SJSA1 (cell line): Measurements from ENCODE around the gene APOL1. TPM values are rescaled to one million over a fixed set of nuclear protein-coding genes. Genes with fewer than 3 reads are reported as not detected.

ENCODE experiments used
- DNase-seq, 2 experiments: peaks; one replicate each; pipeline ENCODE4 v3.0.0-alpha.2; 2015 to 2020; ENCODE audit warnings: low spot score in 2 of 2, low read depth in 1 of 2
- H3K27ac ChIP-seq: fragments of 250-450 bp; sonication (Bioruptor Pico); 2 replicates; pipeline ENCODE4 v1.5.1; 2020; ENCODE audit warnings: mild to moderate bottlenecking, moderate library complexity
- H3K27me3 ChIP-seq: fragments of 250-450 bp; sonication (Bioruptor Pico); replicated peaks from 2 replicates; pipeline ENCODE4 v1.5.1; 2020; ENCODE audit warnings: mild to moderate bottlenecking, moderate library complexity
- H3K36me3 ChIP-seq: fragments of 250-450 bp; sonication (Bioruptor Pico); 2 replicates; pipeline ENCODE4 v1.5.1; 2020; ENCODE audit warnings: mild to moderate bottlenecking
- H3K4me1 ChIP-seq: fragments of 250-450 bp; sonication (Bioruptor Pico); replicated peaks from 2 replicates; pipeline ENCODE4 v1.6.1; 2021; ENCODE audit warnings: mild to moderate bottlenecking
- H3K4me3 ChIP-seq: fragments of 250-450 bp; sonication (Bioruptor Pico); 2 replicates; pipeline ENCODE4 v1.5.1; 2020; ENCODE audit warnings: mild to moderate bottlenecking
- H3K9me3 ChIP-seq: fragments of 250-450 bp; sonication (Bioruptor Pico); replicated peaks from 2 replicates; pipeline ENCODE4 v1.5.1; 2020; ENCODE audit warnings: mild to moderate bottlenecking
- total RNA-seq: library from RNA; depleted of rRNA; stranded (reverse); fragments of >200 nt; shearing (Covaris generic); gene quantifications from 2 replicates; pipeline ENCODE4 v1.2.3, GENCODE V29; 2014

APOL1 gene
- total RNA-seq, 1 experiment from 2014 or later = 5.8 TPM

DNA sequence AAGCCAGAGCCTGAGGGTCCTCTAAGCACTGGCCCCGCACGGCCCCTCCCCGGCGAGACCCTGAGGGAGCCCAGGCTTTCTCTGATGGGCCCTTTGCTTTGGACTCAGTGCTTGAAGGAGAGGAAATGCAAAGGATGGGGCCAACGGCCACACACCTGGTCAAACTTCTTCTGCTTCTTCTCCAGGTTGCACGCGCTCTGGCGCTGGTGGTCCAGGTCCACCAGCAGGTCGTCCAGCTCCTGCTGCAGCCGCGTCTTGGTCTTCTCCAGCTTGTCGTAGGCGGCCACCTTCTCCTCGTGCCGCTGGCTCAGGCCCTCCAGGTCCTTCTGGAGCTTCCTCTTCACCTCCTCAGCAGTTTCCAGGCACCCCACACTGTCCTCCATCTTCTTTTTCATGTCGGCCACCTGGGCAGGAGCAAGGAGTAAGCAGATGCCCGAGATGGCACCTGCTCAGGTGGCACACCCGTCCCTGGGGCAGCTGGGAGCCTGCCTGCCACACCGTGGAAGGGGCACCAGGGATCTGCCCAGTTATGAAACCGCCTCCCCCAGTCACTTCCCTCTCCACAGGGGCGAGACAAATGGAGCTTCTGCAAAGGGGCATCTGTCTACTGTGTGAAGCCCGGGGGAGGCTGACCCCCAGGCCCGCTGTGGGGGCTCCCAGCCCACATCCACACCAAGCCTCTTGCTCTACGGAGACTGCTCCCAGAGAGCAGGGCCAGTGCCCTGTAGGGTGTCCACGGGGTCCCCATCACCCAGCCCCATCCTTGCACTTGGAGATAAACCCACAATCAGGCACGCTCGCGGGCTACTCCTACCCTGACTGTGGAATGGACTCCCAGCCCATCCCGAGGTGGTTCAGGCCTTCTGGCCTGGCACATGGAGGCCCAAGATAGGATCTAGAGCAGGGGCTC is 39.2 kb downstream of the APOL1 start:
- DNase-seq = no peak
- Histone ChIP-seq H3K36me3 (peaks cover 89% of the 10 kb centered on the region), H3K27ac (no peak overlapping the region), H3K27me3 (no peaks in the 10 kb centered on the region), H3K4me1 (no peaks in the 10 kb centered on the region), H3K4me3 (no peak overlapping the region), H3K9me3 (no peaks in the 10 kb centered on the region)

DNA sequence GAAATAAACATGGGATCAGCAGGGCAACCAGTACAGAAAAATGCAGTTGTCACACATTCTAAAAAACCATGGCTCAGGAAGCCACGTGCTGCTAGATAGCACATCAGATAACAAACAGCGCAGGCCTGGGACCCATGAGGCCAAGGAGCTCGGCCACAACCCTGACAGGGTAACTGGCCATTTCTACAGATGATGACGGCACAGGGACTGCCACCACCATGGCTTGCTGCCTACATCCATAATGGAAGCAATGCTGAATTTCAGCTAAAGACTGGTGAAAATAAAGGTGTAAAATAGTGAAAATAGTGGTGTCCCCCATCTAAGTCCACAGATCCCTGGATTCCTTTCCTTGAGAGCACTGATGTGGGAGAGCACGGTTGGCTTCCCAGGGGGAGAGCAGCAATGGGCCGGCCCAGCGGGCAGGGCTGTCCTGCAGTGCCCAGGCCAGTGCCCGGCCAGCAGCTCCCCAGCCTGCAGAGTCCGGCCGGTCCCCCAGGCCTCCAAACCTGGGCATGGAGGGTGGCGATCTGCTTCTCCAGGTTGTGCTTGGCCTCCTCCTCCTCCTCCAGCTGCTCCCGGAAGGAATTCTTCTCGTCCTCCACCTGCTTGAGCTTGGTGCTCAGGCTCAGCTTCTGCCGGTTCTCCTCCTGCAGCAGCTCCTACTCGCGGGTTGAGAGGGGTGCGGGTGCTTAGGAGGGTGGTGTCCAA is 40.0 kb downstream of the APOL1 start:
- Histone ChIP-seq H3K4me1 (no peaks in the 10 kb centered on the region), H3K27ac (no peak overlapping the region), H3K36me3 (peaks cover 89% of the 10 kb centered on the region), H3K9me3 (no peaks in the 10 kb centered on the region), H3K27me3 (no peaks in the 10 kb centered on the region), H3K4me3 (no peak overlapping the region)
- DNase-seq = no peak

DNA sequence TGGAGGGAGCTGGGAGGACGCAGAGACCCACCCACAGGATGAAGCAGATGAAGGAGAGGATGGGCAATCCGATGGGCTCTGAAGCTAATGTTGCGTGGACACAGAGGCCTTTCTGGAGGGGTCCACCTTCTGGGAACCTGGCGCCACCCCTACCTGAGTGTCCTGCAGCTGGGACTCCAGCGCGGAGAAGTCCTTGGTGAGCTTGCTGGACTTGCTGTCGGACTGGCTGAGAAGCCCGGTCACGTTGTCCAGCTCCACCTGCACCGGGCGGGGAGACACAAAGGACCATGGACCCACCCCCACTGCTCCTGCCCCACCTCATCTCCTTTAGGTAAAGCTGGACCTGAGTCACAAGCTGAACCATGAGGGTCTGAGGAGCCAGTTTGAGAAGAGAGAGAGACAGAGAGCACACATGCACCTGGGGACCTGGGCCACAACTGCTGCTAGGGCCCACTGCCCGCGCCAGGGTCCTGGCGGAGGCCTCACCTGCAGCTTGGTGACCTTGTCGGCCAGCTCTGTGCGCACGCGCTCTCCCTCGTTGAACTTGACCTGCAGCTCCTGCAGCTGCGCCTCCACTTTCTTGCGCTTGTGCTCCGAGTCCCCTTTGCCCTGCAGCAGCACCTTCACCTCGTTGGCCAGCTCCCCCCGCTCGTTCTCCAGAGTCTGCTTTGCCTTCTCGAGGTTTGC is 40.8 kb downstream of the APOL1 start:
- no peaks in the 10 kb centered on the region for H3K27me3 ChIP-seq
- DNase-seq = no peak
- H3K9me3 ChIP-seq = no peaks in the 10 kb centered on the region
- H3K4me3 ChIP-seq = no peak overlapping the region
- no peaks in the 10 kb centered on the region for H3K4me1 ChIP-seq
- peaks cover 89% of the 10 kb centered on the region for H3K36me3 ChIP-seq
- no peak overlapping the region for H3K27ac ChIP-seq

DNA sequence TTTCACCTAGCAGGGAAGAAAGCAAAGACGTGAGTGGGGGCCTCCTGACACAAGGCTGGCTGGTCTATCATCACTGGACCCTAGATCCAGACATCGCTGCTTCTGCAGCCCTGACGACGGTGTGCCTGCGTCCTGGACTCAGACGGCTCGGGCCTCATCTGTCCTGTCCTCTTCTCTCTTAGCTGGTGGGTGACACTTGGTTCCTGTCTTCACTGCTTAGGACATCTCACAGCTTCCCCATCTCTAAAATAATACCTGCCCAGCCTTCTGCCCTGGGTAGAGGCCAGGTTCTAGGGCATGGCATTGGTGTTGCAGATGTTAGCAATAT is 41.3 kb downstream of the APOL1 start:
- Histone ChIP-seq H3K4me1 (no peaks in the 10 kb centered on the region), H3K36me3 (peaks cover 89% of the 10 kb centered on the region), H3K27me3 (no peaks in the 10 kb centered on the region), H3K27ac (no peak overlapping the region), H3K4me3 (no peak overlapping the region), H3K9me3 (no peaks in the 10 kb centered on the region)
- DNase-seq = no peak

DNA sequence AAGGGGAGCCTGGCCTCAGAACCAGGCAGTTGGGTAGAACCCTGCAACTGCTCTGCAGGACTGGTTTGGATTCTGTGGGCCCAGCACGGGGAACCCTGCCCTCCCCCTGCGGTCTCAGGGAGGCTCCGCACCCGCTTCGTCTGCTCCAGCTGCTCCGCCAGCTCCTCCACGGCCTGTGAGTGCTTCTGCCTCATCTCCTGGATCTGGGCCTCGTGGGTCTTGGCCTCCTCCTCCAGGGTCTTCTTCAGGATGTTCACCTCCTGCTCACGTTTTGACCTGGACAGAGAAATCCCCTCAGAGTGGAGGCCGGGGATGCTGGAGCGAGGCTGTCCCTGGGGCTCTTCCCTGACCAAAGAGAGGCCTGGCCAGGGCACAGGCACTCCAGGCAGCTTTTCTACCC is 41.9 kb downstream of the APOL1 start:
- H3K27ac ChIP-seq = no peak overlapping the region
- no peak for DNase-seq
- no peaks in the 10 kb centered on the region for H3K9me3 ChIP-seq
- peaks cover 89% of the 10 kb centered on the region for H3K36me3 ChIP-seq
- H3K4me1 ChIP-seq = no peaks in the 10 kb centered on the region
- H3K4me3 ChIP-seq = no peak overlapping the region
- H3K27me3 ChIP-seq = no peaks in the 10 kb centered on the region

DNA sequence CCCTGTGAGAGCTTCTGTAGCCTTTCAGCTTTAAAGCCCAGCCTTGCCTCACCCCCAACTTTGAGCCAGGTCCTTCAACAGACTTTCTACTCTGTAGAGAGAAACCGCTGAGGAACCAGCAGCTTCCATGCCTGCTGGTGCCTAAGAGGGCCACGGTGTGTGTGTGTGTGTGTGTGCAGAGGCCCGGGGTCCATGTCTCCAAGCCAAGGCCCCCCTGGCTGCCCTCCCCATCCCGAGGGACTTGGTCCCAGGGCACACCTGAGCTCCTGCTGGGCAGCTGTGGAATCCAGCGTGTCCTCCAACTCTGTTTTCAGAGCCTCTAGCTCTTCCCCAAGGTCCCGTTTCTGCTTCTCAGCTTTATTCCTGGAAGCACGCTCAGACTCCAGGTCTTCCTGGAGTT is 42.3 kb downstream of the APOL1 start:
- H3K9me3 ChIP-seq = no peaks in the 10 kb centered on the region
- peaks cover 90% of the 10 kb centered on the region for H3K36me3 ChIP-seq
- H3K4me1 ChIP-seq = no peaks in the 10 kb centered on the region
- H3K27me3 ChIP-seq = no peaks in the 10 kb centered on the region
- no peak overlapping the region for H3K4me3 ChIP-seq
- H3K27ac ChIP-seq = no peak overlapping the region
- no peak for DNase-seq

DNA sequence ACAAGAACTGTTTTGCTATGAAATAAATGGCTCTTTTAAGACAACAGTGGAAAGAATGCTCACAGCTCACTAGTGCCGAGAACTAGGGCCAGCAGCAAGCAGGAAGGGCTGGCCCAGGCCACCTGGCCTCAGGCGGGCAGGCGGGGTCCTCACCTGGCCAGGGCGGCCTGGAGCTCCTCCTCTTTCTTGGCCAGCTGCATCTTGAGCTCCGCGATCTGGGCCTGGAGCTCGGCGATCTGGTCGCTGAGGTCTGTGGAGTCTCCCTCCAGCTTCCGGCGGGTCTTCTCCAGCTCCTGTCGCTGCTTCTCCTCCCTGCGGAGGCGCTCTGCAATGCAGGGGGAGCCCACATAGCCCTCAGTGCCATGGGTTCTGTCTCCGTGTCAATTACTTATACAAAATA is 43.8 kb downstream of the APOL1 start:
- DNase-seq = no peak
- Histone ChIP-seq H3K36me3 (peaks cover 100% of the 10 kb centered on the region), H3K27ac (no peak overlapping the region), H3K9me3 (no peaks in the 10 kb centered on the region), H3K27me3 (no peaks in the 10 kb centered on the region), H3K4me1 (peaks cover 9% of the 10 kb centered on the region), H3K4me3 (no peak overlapping the region)

DNA sequence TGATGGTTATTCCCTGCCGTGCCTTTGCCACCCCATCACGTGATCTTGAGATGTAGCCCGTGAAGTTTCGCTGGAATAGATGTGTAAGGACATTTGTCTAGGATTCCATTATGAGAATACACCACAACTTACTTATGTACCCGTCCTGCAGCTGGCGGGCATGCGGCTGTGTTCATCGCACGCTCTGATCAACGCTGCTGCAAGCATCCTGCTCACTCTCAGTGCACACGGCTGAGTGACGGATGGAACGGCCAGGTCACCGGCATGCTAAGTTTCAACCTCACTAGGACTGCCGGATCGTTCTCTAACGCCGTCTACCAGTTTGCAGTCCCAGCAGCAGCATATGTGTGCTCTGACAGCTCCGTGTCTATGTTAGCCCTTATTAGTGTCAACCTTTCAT is 44.6 kb downstream of the APOL1 start:
- Histone ChIP-seq H3K27me3 (no peaks in the 10 kb centered on the region), H3K4me1 (peaks cover 16% of the 10 kb centered on the region), H3K9me3 (no peaks in the 10 kb centered on the region), H3K4me3 (no peak overlapping the region), H3K27ac (no peak overlapping the region), H3K36me3 (peaks cover 95% of the 10 kb centered on the region)
- no peak for DNase-seq

DNA sequence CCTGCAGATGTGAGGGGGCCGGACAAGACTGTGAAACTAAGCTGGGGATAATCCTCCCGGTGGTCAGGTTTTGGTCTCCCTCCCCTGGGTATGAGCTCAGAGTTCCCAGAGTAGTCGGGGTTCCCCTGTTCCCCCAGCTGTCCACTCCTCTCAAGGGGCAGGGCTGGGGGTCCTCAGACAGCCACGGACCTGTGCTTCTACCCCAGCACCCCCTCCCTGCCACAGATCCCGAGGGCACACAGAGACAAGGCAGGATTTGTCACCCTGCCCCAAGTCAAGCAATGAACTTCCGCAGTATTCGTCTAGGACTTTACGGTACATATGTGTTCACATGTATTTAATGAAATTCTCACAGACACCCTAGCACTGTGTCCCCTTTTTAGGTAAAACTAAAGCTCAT is 45.2 kb downstream of the APOL1 start:
- Histone ChIP-seq H3K9me3 (no peaks in the 10 kb centered on the region), H3K4me3 (no peak overlapping the region), H3K4me1 (peaks cover 21% of the 10 kb centered on the region), H3K27me3 (no peaks in the 10 kb centered on the region), H3K36me3 (peaks cover 95% of the 10 kb centered on the region), H3K27ac (no peak overlapping the region)
- no peak for DNase-seq

DNA sequence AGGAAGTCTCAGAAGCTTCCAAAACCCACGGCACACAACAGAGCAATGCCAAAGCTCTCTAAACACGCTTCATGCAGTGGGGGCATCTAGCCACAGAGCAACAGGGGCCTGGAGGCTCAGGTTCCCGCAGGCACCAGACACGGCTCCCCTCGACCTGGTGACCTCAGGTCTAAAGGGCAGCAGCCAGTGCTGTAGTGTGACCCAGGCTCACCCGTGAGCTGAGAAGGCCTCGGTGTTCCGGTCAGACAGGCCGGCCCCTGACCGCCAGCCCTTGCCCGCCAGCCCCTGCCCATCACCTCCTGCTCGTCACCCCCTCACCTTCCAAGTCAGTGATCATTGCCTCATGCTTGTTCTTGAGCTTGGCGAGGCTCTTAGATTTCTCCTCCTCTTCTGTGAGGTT is 45.7 kb downstream of the APOL1 start:
- no peaks in the 10 kb centered on the region for H3K9me3 ChIP-seq
- H3K4me1 ChIP-seq = peaks cover 26% of the 10 kb centered on the region
- DNase-seq = no peak
- H3K36me3 ChIP-seq = peaks cover 95% of the 10 kb centered on the region
- H3K27me3 ChIP-seq = no peaks in the 10 kb centered on the region
- H3K4me3 ChIP-seq = no peak overlapping the region
- H3K27ac ChIP-seq = no peak overlapping the region

DNA sequence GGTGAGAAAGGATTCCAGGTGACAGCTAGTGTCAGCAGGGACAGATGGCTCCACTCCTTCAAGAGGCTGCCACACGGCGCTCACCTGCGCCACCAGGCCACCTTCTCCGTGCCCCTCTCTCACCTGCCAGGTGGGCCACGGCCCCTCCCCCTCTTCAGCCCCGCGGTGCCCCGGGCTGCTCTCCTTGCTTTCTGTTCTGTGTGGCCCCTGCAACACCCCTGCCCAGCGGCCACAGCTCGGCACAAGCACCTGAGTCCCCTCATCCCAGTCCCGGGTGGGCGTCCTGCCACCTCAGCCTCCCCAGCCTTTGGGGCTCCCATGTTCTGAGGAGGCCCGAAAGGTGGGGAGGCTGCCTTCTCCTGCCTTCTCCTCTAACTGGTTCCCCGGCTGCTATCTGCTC is 46.4 kb downstream of the APOL1 start:
- Histone ChIP-seq H3K27me3 (no peaks in the 10 kb centered on the region), H3K27ac (no peak overlapping the region), H3K4me3 (no peak overlapping the region), H3K9me3 (no peaks in the 10 kb centered on the region), H3K36me3 (peaks cover 95% of the 10 kb centered on the region), H3K4me1 (peaks cover 33% of the 10 kb centered on the region)
- DNase-seq = no peak

DNA sequence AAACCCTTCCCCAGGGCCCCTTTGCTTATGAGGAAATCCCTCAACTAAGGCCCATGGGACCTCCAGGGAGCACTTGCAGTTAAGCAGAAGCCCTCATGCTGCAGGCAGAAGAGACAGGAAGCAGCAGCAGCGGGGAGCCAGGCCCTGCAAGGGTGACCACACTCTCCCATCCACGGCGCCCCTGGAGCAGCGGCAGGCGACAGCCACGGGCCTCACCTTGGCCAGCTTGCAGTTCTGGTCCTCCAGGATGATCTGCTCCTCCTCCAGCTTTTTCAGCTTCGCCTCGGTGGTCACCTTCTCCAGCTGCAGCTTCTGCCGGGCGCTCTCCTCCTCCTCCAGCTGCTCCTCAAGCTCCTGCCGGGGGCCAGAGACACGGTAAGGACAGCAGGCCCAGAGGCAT is 47.0 kb downstream of the APOL1 start:
- DNase-seq = no peak
- Histone ChIP-seq H3K4me3 (no peak overlapping the region), H3K27ac (no peak overlapping the region), H3K9me3 (no peaks in the 10 kb centered on the region), H3K36me3 (peaks cover 95% of the 10 kb centered on the region), H3K27me3 (no peaks in the 10 kb centered on the region), H3K4me1 (peaks cover 39% of the 10 kb centered on the region)

DNA sequence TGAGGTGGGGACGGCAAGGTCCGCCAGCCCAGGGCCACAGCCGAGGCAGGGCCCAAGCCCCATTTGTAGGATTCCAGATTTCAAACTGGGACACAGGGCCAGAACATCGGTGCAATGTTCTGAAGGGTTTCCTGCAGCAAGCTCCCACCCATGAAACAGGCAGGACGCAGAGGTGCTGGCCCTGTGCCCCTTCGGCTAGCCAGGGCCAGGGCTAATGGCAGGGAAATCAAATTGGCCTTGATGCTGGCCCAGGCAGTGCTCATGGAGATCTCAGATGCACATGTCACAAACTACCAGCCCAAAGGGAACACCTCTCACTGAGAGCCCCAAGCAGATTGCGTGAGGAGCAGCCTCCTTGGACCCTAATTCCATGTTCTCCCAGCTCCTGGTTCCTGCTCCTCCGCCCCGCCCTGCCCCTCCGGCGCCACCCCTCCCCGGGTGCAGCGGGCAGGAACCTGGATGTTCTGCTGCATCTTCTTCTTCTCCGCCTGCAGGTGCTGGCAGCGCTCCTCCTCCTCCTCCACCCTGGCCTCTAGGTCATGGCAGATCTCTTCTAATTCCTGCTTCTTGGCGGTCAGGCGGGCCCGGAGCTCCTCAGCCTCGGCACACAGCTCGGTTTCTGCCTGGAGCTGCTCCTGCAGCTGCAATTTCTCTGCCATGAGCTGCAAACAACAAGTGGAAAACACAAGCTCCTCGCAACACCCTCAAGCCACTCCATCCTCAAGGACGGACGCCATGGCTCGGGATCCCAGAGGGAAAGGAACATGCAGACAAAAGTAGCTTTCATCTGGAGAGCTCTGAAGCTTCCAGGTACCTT is 47.7 kb downstream of the APOL1 start:
- Histone ChIP-seq H3K9me3 (no peaks in the 10 kb centered on the region), H3K27ac (peak overlapping the region; percentile 61), H3K27me3 (no peaks in the 10 kb centered on the region), H3K4me1 (peaks cover 44% of the 10 kb centered on the region), H3K4me3 (no peak overlapping the region), H3K36me3 (peaks cover 95% of the 10 kb centered on the region)
- no peak for DNase-seq
